CD4-positive, alpha-beta T cell (primary cell): ENCODE measurements around the gene ELF5. TPM values are rescaled to one million over a fixed set of nuclear protein-coding genes. Genes with fewer than 3 reads are reported as not detected.
A peak's percentile ranks its signal among the peaks of the same experiment; 100 is the strongest.

ENCODE experiments used
- ATAC-seq: fragments of 200-7000 bp; cut with Tn5 transposase; one replicate; pipeline ENCODE4 v1.10.0; 2022; ENCODE audit warnings: mild to moderate bottlenecking; ENCODE audit not compliant: poor library complexity
- CTCF ChIA-PET: fragments of 350-600 bp; sonication (Branson Sonifier 250); formaldehyde crosslinking; loops from one replicate; lab custom pipeline; 2021; ENCODE audit warnings: antibody characterized with exemption, inconsistent platforms; lab: Charles Lee
- POLR2A ChIA-PET: fragments of 350-600 bp; sonication (Branson Sonifier 250); formaldehyde crosslinking; loops from one replicate; lab custom pipeline; 2021; ENCODE audit warnings: antibody characterized with exemption, inconsistent platforms; lab: Charles Lee
- DNase-seq, 14 experiments: peaks; one replicate each; pipeline ENCODE4 v3.0.0-alpha.2; 2013 to 2020; ENCODE audit warnings: mixed read lengths in 2 of 14
- H3K27ac ChIP-seq, 2 donors: one replicate each; pipeline versions ENCODE4 v1.5.1 to v1.7.0; 2013; ENCODE audit warnings: low read length in 2 of 2, low read depth in 1 of 2, mild to moderate bottlenecking in 1 of 2
- H3K27me3 ChIP-seq, 2 experiments: 1 replicate in 1 of 2; 2 replicates in 1 of 2; pipeline versions ENCODE4 v1.6.1 to v1.7.0; 2013; ENCODE audit warnings: low read length in 2 of 2, control low read depth in 1 of 2, mild to moderate bottlenecking in 1 of 2, moderate library complexity in 1 of 2; ENCODE audit not compliant: insufficient read depth in 2 of 2, control insufficient read depth in 1 of 2
- H3K36me3 ChIP-seq: one replicate; pipeline ENCODE4 v1.6.1; 2013; ENCODE audit warnings: low read length, control low read depth; ENCODE audit not compliant: insufficient read depth
- H3K4me1 ChIP-seq: one replicate; pipeline ENCODE4 v1.6.1; 2013; ENCODE audit warnings: low read length, control low read depth; ENCODE audit not compliant: insufficient read depth
- H3K4me3 ChIP-seq: one replicate; pipeline ENCODE4 v1.5.1; 2013; ENCODE audit warnings: mild to moderate bottlenecking, low read length, moderate library complexity
- H3K9me3 ChIP-seq, 2 experiments: 1 replicate in 1 of 2; 2 replicates in 1 of 2; pipeline versions ENCODE4 v1.6.1 to v1.7.0; 2013; ENCODE audit warnings: low read length in 2 of 2, mild to moderate bottlenecking in 2 of 2, control low read depth in 1 of 2, moderate library complexity in 1 of 2; ENCODE audit not compliant: control insufficient read depth in 1 of 2, insufficient read depth in 1 of 2
- H3K27ac Mint-ChIP-seq: one replicate; pipeline ENCODE4 v1.8.0; 2020; ENCODE audit warnings: mixed read lengths
- H3K27me3 Mint-ChIP-seq: one replicate; pipeline ENCODE4 v1.8.0; 2021; ENCODE audit warnings: mixed read lengths
- H3K36me3 Mint-ChIP-seq: one replicate; pipeline ENCODE4 v1.8.0; 2021; ENCODE audit warnings: low read depth, mixed read lengths
- H3K4me1 Mint-ChIP-seq: one replicate; pipeline ENCODE4 v1.8.0; 2021; ENCODE audit warnings: low read depth, mixed read lengths
- H3K4me3 Mint-ChIP-seq: one replicate; pipeline ENCODE4 v1.8.0; 2020; ENCODE audit warnings: mild to moderate bottlenecking, mixed read lengths
- H3K9me3 Mint-ChIP-seq: one replicate; pipeline ENCODE4 v1.8.0; 2020; ENCODE audit warnings: mixed read lengths
- CTCF ChIP-seq: fragments of 200-600 bp; IDR thresholded peaks from one replicate; pipeline ENCODE4 v1.8.0; 2022; ENCODE audit warnings: antibody characterized with exemption, mild to moderate bottlenecking
- intact Hi-C, 2 experiments: fragments of 100-400 bp; cut with DNase I in 1 of 2; cut with micrococcal nuclease in 1 of 2; formaldehyde crosslinking; loops; one replicate each; pipeline versions ENCODE4 v1.15.1 to v1.9.0; 2023 to 2025; cut with DNase I, micrococcal nuclease
- total RNA-seq, 174 experiments: library from RNA in 2 of 174; stranded (reverse) in 2 of 174; gene quantifications; one replicate each; pipeline ENCODE4 v1.2.3 and lab custom pipeline; 2021 to 2026

ELF5 gene
- total RNA-seq, 2 experiments from 2014 or later = not detected

GRCh38 chr11:34512840-34513681, 533 bp downstream of the ELF5 start:
- POLR2A ChIA-PET = no interaction called here
- H3K27ac ChIP-seq = no peak overlapping the region
- ATAC-seq (peak; percentile 65), DNase-seq (peak in 13 of 14 experiments; percentile 5 to 63 (median 28))
- no peaks in the 10 kb centered on the region for H3K4me1 Mint-ChIP-seq
- intact Hi-C loops = loop anchor here in 1 of 2 experiments (10.0 kb wide), 1 partner anchor 882 kb away; no protein-coding TSS in a partner anchor
- no peak overlapping the region for H3K27ac Mint-ChIP-seq
- H3K4me3 ChIP-seq = no peak overlapping the region
- no peaks in the 10 kb centered on the region for H3K27me3 ChIP-seq
- H3K4me1 ChIP-seq = no peaks in the 10 kb centered on the region
- no peaks in the 10 kb centered on the region for H3K9me3 ChIP-seq
- no peaks in the 10 kb centered on the region for H3K36me3 Mint-ChIP-seq
- TF ChIP-seq CTCF = peak; percentile 64
- CTCF ChIA-PET = interaction anchor here (0.5 to 1.3 kb wide), 5 partner anchors 13 to 48 kb away, joined by 3 to 6 read pairs (median 3); no protein-coding TSS in a partner anchor
- H3K4me3 Mint-ChIP-seq = no peak overlapping the region
- no peaks in the 10 kb centered on the region for H3K36me3 ChIP-seq
- no peaks in the 10 kb centered on the region for H3K9me3 Mint-ChIP-seq
- H3K27me3 Mint-ChIP-seq = no peaks in the 10 kb centered on the region

- no peak overlapping the region for H3K27ac Mint-ChIP-seq
These were observed 2.9 kb downstream of the ELF5 start for GRCh38 chr11:34510673-34511072.

GRCh38 chr11:34510218-34510617, 3.4 kb downstream of the ELF5 start:
- DNase-seq = no peak
- H3K27me3 Mint-ChIP-seq = no peaks in the 10 kb centered on the region
- Histone ChIP-seq H3K27ac (no peak overlapping the region), H3K36me3 (no peaks in the 10 kb centered on the region), H3K4me3 (no peak overlapping the region), H3K9me3 (no peaks in the 10 kb centered on the region), H3K27me3 (no peaks in the 10 kb centered on the region), H3K4me1 (no peaks in the 10 kb centered on the region)
- intact Hi-C loops = loop anchor here in 1 of 2 experiments (10.0 kb wide), 1 partner anchor 885 kb away; no protein-coding TSS in a partner anchor
- H3K36me3 Mint-ChIP-seq = no peaks in the 10 kb centered on the region
- no peak for TF ChIP-seq CTCF
- no peak overlapping the region for H3K27ac Mint-ChIP-seq
- POLR2A ChIA-PET = no interaction called here
- H3K4me3 Mint-ChIP-seq = no peak overlapping the region
- CTCF ChIA-PET = no interaction called here
- H3K4me1 Mint-ChIP-seq = no peaks in the 10 kb centered on the region
- no peak for ATAC-seq
- H3K9me3 Mint-ChIP-seq = no peaks in the 10 kb centered on the region

More at GRCh38 chr11:34510673-34511072, 2.9 kb downstream of the ELF5 start:
- Mint-ChIP-seq H3K36me3 (no peaks in the 10 kb centered on the region), H3K4me3 (no peak overlapping the region), H3K4me1 (no peaks in the 10 kb centered on the region), H3K27me3 (no peaks in the 10 kb centered on the region), H3K9me3 (no peaks in the 10 kb centered on the region)
- Histone ChIP-seq H3K9me3 (no peaks in the 10 kb centered on the region), H3K4me3 (no peak overlapping the region), H3K27ac (no peak overlapping the region), H3K4me1 (no peaks in the 10 kb centered on the region), H3K36me3 (no peaks in the 10 kb centered on the region), H3K27me3 (no peaks in the 10 kb centered on the region)
- intact Hi-C loops = loop anchor here in 1 of 2 experiments (10.0 kb wide), 1 partner anchor 884 kb away; no protein-coding TSS in a partner anchor
- no peak for ATAC-seq
- ChIA-PET CTCF (no interaction called here), POLR2A (no interaction called here)
- no peak for TF ChIP-seq CTCF
- DNase-seq = no peak
